Common myeloid progenitor, CD34-positive (primary cell): ENCODE measurements around the gene IPPK. TPM values are rescaled to one million over a fixed set of nuclear protein-coding genes. Genes with fewer than 3 reads are reported as not detected.

Experiments
- CTCF ChIA-PET: fragments of 350-600 bp; sonication (Branson Sonifier 250); formaldehyde crosslinking; loops from one replicate; lab custom pipeline; 2021; ENCODE audit warnings: antibody characterized with exemption; lab: Charles Lee
- POLR2A ChIA-PET: fragments of 350-600 bp; sonication (Branson Sonifier 250); formaldehyde crosslinking; loops from one replicate; lab custom pipeline; 2021; ENCODE audit warnings: antibody characterized with exemption; lab: Charles Lee
- DNase-seq, 3 donors: peaks; one replicate each; pipeline versions ENCODE4 v3.0.0 to v3.0.0-alpha.2; 2013
- H3K27ac ChIP-seq, 2 experiments: 1 replicate in 1 of 2; 2 replicates in 1 of 2; pipeline ENCODE4 v1.7.0; 2013; ENCODE audit warnings: inconsistent platforms in 2 of 2, low read length in 2 of 2, mild to moderate bottlenecking in 2 of 2, low read depth in 1 of 2, moderate library complexity in 1 of 2; ENCODE audit not compliant: severe bottlenecking in 2 of 2, insufficient read depth in 1 of 2, poor library complexity in 1 of 2
- H3K27me3 ChIP-seq, 5 experiments: replicated peaks in 2 of 5; 1 replicate in 3 of 5; 2 replicates in 2 of 5; pipeline versions ENCODE4 v1.6.1 to v1.7.0; 2013; ENCODE audit warnings: low read length in 4 of 5, mild to moderate bottlenecking in 2 of 5, moderate library complexity in 2 of 5, inconsistent platforms in 1 of 5; ENCODE audit not compliant: insufficient read depth in 5 of 5, control insufficient read depth in 4 of 5
- H3K36me3 ChIP-seq, 4 experiments: 1 replicate in 2 of 4; 2 replicates in 2 of 4; pipeline versions ENCODE4 v1.6.1 to v1.7.0; 2013; ENCODE audit warnings: low read length in 3 of 4, control low read depth in 1 of 4, mild to moderate bottlenecking in 1 of 4; ENCODE audit not compliant: control insufficient read depth in 4 of 4, insufficient read depth in 4 of 4
- H3K4me1 ChIP-seq, 4 experiments: 1 replicate in 3 of 4; 2 replicates in 1 of 4; pipeline versions ENCODE4 v1.6.1 to v1.7.1; 2013; ENCODE audit warnings: low read length in 3 of 4, mild to moderate bottlenecking in 3 of 4, control low read depth in 1 of 4, inconsistent platforms in 1 of 4, moderate library complexity in 1 of 4; ENCODE audit not compliant: control insufficient read depth in 4 of 4, insufficient read depth in 4 of 4; ENCODE audit errors: control extremely low read depth in 1 of 4
- H3K4me3 ChIP-seq, 7 experiments: 1 replicate in 4 of 7; 2 replicates in 3 of 7; pipeline versions ENCODE4 v1.5.1 to v1.7.0; 2013; ENCODE audit warnings: mild to moderate bottlenecking in 7 of 7, low read length in 6 of 7, moderate library complexity in 6 of 7, inconsistent platforms in 2 of 7, low read depth in 2 of 7, control low read depth in 1 of 7; ENCODE audit not compliant: insufficient read depth in 4 of 7, control insufficient read depth in 1 of 7; ENCODE audit errors: extremely low read depth in 1 of 7
- H3K9me3 ChIP-seq, 5 experiments: 1 replicate in 4 of 5; 2 replicates in 1 of 5; pipeline versions ENCODE4 v1.6.1 to v1.7.1; 2013; ENCODE audit warnings: low read length in 4 of 5, mild to moderate bottlenecking in 2 of 5, inconsistent platforms in 1 of 5, low read depth in 1 of 5, moderate library complexity in 1 of 5; ENCODE audit not compliant: control insufficient read depth in 4 of 5, insufficient read depth in 2 of 5; ENCODE audit errors: control extremely low read depth in 1 of 5
- WGBS: methylation state at CpG from one replicate; pipeline ENCODE4 v1.1.5; 2013; ENCODE audit not compliant: insufficient coverage; 5-methylcytosine and 5-hydroxymethylcytosine counted together
- polyA plus RNA-seq: library from polyadenylated mRNA; unstranded; fragments of 120-200 nt; gene quantifications from one replicate; pipeline ENCODE4 v1.2.1, GENCODE V29; 2013

Gene IPPK, protein sequence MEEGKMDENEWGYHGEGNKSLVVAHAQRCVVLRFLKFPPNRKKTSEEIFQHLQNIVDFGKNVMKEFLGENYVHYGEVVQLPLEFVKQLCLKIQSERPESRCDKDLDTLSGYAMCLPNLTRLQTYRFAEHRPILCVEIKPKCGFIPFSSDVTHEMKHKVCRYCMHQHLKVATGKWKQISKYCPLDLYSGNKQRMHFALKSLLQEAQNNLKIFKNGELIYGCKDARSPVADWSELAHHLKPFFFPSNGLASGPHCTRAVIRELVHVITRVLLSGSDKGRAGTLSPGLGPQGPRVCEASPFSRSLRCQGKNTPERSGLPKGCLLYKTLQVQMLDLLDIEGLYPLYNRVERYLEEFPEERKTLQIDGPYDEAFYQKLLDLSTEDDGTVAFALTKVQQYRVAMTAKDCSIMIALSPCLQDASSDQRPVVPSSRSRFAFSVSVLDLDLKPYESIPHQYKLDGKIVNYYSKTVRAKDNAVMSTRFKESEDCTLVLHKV
- 5.1 TPM for polyA plus RNA-seq

DNA sequence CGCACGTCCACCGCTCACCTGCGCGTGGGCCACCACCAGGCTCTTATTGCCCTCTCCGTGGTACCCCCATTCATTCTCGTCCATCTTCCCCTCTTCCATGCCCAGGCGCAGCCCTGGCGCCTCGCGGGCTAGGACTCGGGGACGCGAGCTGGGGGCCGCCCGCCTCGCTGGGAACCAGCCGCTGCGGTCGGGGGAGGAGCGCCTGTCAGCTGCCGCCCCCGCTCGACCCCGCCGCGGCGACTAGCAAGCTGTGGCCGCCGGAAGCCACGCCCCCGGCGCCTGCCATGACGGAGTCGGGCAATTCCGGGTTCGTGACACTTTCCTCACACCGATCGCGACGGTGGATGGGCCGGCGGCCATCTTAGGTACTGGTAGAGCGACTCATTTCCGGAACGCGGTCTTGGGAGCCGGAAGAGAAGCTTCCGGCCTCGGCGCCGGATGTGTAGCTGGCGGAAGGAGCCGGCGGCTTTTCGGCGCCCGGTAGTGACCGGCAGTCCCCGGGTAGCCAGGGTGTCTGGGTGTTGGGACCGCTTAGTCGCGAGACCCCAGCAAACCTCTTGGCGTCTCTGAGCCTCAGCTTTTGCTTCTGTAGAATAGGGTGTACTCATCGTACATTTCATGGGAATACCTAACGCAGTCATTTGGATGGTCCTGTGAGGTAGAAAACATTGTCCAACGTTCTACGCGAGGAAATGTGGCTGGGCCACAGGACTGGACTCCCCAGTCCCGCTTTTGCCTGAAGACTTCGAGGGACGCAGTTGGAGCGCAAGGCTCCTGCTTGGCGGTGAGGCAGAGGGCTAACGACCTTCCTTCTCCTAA, at the start of gene IPPK:
TSS of gene IPPK (minus strand) at position 242 of the 819 bp plus-strand sequence. CDS start at position 99, 143 bp downstream.
- H3K27me3 ChIP-seq: no peaks in the 10 kb centered on the region
- H3K4me1 ChIP-seq: peaks cover 0 to 18% (median 16%) of the 10 kb centered on the region in 4 experiments
- H3K4me3 ChIP-seq: peak within 1 kb of the TSS; percentile 78 to 99 (median 95)
- no peaks in the 10 kb centered on the region for H3K9me3 ChIP-seq
- peak within 1 kb of the TSS; percentile 86 to 94 for H3K27ac ChIP-seq
- DNase-seq: peak; percentile 98 to 99 (median 99)
- 0% methylated on average over 63 of the region's 75 CpGs for WGBS
- peaks cover 0 to 15% (median 7%) of the 10 kb centered on the region in 4 experiments for H3K36me3 ChIP-seq
- POLR2A ChIA-PET: interaction anchor here (0.6 to 1.9 kb wide), 7 partner anchors 10 to 795 kb away, joined by 3 to 8 read pairs (median 6); partner anchors contain the start of genes CENPP and NOL8
- CTCF ChIA-PET: interaction anchor here (1.4 to 1.7 kb wide), 4 partner anchors 35 to 121 kb away, joined by 4 to 6 read pairs (median 5); no protein-coding TSS in a partner anchor

DNA sequence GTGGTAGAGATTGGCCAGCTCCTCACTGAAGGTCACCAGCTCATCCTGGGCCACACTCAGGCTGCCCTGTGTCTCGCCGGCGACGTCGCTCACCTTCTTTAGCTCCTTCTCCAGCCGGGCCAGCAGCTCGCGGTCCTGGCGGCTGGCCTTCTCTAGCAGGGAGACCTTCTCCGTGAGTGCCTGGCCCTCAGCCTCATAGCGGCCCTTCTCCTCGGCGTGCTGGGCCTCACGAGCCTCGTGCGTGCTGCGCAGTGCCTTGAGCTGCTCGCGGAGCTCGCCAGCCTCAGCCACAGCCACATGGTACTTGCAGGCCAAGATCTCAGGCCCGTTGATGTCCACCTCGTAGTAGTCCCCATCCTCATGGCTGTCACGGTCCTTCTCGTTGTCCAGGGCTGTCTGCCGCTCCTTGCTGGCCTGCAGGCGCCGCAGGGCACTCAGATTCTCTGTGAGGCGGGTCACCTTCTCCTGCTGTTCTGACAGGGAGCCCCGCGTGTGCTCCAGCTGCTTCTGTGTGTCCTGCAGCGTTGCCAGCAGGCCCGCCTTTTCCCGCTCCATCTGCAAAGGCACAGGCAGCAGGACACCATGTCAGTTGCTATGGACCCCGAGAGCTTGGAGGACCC, 49.2 kb upstream of the IPPK start:
- CTCF ChIA-PET: interaction anchor here (0.9 to 9.3 kb wide), 11 partner anchors 10 to 88 kb away, joined by 3 to 217 read pairs (median 9); partner anchors contain the start of gene BICD2
- no peak overlapping the region for H3K4me3 ChIP-seq
- POLR2A ChIA-PET: no interaction called here
- peaks cover 17 to 93% (median 85%) of the 10 kb centered on the region in 4 experiments for H3K36me3 ChIP-seq
- 97% methylated on average over 34 of the region's 34 CpGs for WGBS
- no peaks in the 10 kb centered on the region for H3K9me3 ChIP-seq
- no peak overlapping the region for H3K27ac ChIP-seq
- no peaks in the 10 kb centered on the region for H3K27me3 ChIP-seq
- no peak for DNase-seq
- no peaks in the 10 kb centered on the region for H3K4me1 ChIP-seq

DNA sequence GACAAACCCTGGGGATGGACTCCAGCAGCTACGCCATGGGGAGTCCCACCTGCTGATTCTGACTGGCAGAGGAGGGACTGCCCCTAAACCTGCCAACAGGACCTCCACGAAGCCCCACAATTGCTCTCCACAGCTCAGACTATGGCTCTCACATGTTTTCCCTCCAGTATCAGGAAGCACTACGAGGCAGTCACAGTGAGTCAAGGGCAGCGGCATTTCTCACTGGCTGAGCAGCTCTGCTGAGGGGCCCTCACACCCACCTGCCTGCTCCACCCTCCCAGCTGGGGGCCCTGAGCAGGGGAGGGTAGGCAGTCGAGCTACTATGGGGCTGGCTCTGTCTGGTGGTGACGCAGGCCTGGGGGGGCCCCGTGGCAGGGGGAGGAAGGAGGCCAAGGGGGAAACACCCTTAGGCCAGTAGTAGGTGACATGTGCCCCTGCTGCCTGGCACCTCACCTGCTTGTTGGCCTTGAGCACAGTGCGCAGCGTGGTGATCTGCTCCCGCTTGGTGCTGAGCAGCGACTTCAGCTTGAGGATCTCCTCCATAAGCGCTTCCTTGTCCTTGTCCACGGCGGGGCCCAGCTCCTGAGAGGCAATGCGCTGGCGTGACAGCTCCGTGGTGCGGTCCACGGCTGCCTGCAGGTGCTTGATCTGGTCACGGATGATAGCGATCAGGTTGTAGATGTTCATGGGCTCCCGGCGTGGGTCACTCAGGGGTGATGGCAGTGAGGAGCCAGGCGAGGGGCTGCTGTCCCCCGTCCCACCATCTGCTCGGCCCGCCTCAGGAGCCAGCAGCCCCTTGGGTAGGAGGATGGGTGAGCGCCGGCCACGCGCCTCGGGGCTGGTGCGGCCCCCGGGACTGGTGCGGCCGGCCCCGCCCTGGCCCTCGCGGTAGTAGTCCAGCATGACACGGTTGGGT, 48.4 kb upstream of the IPPK start:
- Histone ChIP-seq H3K27ac (no peak overlapping the region), H3K27me3 (no peaks in the 10 kb centered on the region), H3K9me3 (no peaks in the 10 kb centered on the region), H3K4me1 (peaks cover 0 to 7% (median 2%) of the 10 kb centered on the region in 4 experiments), H3K36me3 (peaks cover 17 to 95% (median 88%) of the 10 kb centered on the region in 4 experiments), H3K4me3 (no peak overlapping the region)
- POLR2A ChIA-PET: no interaction called here
- no peak for DNase-seq
- CTCF ChIA-PET: interaction anchor here (0.8 to 9.3 kb wide), 18 partner anchors 9 to 375 kb away, joined by 3 to 217 read pairs (median 8); partner anchors contain the start of gene BICD2
- 95% methylated on average over 33 of the region's 40 CpGs for WGBS

DNA sequence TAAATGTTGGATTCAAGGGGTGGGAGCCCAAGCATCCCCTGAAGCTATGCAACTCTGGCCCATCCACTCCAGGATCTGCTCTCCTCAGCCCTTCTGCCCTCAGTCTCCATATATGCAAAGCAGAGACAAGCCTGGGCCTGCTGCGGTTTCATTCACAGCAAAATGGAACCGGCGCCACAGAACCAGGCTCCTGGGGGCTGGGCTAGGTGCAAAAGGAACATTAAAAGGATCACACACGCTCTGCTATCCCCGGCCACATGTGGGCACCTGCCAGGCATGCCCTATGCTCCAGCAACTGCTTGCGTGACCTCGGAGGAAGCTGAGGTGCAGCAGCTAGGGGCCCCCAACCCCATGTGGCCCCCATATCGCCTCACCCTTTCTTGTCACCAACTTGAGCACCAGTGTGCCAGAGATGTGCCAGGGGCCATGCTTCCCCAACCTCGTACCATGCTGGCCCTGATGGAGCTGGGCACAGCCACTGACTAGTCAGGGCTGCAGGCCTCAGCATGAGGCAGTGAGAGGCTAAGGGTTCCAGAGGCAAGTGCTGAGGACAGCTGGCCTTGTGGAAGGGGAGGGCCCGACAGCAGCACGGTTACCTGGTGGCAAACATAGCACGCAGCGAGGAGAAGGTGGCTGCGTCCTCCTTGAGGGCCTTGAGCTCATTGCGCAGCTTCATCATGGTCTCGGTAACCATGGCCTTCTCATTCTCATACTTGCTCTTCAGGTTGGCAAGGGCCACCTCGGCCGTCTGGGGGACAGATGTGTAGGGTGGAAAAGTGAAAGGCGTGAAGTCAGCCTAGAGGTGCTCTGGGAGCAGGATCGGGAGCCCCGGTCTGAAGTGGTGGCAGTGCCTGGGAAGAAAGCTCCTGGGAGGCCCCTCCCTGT, 47.5 kb upstream of the IPPK start:
- no peak overlapping the region for H3K4me3 ChIP-seq
- H3K9me3 ChIP-seq: no peaks in the 10 kb centered on the region
- peaks cover 17 to 95% (median 87%) of the 10 kb centered on the region in 4 experiments for H3K36me3 ChIP-seq
- no peak overlapping the region for H3K27ac ChIP-seq
- no peak for DNase-seq
- ChIA-PET POLR2A (interaction anchor here (0.9 kb wide), 1 partner anchor 46 kb away, joined by 4 read pairs; no protein-coding TSS in a partner anchor), CTCF (interaction anchor here (0.6 to 9.3 kb wide), 17 partner anchors 14 to 374 kb away, joined by 3 to 217 read pairs (median 8); partner anchors contain the start of gene BICD2)
- H3K27me3 ChIP-seq: no peaks in the 10 kb centered on the region
- peaks cover 3 to 15% (median 9%) of the 10 kb centered on the region in 4 experiments for H3K4me1 ChIP-seq
- WGBS: 95% methylated on average over 21 of the region's 21 CpGs

DNA sequence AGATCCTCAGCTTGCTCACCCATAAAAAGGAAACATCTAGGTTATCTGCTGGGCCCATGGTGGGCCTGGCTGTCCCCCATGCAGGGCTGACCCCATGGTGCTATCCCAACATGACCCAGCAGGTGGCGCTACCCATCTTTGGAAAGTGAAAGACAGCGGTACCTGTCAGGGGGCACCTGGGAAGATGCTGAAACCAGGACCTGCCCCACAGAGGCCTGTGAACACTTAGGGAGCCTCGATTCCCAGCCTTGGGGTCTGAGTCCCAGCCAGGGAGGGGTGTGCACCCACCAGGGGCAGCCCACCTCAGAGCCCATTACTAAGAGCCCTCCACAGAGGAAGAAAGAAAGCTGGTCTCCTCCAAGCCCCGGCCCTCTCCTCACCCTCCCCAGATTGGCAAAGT, 46.6 kb upstream of the IPPK start:
- no peaks in the 10 kb centered on the region for H3K27me3 ChIP-seq
- H3K4me1 ChIP-seq: peaks cover 11 to 22% (median 17%) of the 10 kb centered on the region in 4 experiments
- ChIA-PET POLR2A (interaction anchor here (0.9 kb wide), 1 partner anchor 47 kb away, joined by 4 read pairs; no protein-coding TSS in a partner anchor), CTCF (interaction anchor here (0.6 to 9.3 kb wide), 14 partner anchors 15 to 91 kb away, joined by 3 to 217 read pairs (median 10); no protein-coding TSS in a partner anchor)
- no peak overlapping the region for H3K27ac ChIP-seq
- 49% methylated on average over 3 of the region's 4 CpGs for WGBS
- DNase-seq: peak; percentile 55 to 76 (median 69)
- no peaks in the 10 kb centered on the region for H3K9me3 ChIP-seq
- H3K4me3 ChIP-seq: no peak overlapping the region
- H3K36me3 ChIP-seq: peaks cover 16 to 87% (median 79%) of the 10 kb centered on the region in 4 experiments
